ACHN (cell line): ENCODE measurements around the gene KRTAP17-1.
"Not testable (repeated sequence)": the region's sequence is repeated elsewhere in the genome, so short reads cannot be mapped to it uniquely, and the experiment has no call there.

Experiments used
- DNase-seq: peaks from one replicate; pipeline ENCODE4 v3.0.0-alpha.2; 2015
- in situ Hi-C: cut with HindIII; loops from 2 replicates; pipeline ENCODE4 v1.10.0; 2017; ENCODE audit warnings: low sequenced_read_pairs, low pct_ligation_motif_present, low pct_unique_long_range_greater_than_20kb

KRTAP17-1 gene, protein sequence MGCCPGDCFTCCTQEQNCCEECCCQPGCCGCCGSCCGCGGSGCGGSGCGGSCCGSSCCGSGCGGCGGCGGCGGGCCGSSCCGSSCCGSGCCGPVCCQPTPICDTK

DNA sequence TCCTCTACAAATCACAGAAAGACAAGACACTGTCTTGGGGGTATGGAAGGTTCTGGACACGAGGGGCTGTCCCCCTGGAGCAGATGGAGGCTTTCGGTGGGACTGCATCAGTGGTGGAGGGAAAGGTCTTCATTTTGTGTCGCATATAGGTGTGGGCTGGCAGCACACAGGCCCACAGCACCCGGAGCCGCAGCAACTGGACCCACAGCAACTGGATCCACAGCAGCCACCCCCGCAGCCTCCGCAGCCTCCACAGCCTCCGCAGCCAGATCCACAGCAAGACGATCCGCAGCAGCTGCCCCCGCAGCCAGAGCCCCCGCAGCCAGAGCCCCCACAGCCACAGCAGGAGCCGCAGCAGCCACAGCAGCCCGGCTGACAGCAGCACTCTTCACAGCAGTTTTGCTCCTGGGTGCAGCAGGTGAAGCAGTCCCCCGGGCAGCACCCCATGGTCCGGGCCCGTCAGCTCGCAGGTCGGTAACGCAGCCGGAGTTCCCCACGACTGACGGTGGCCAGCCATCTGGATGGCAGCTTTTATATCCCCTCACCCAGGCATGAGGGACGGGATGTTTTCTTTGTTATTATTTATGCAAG, at the start of gene KRTAP17-1:
Gene KRTAP17-1, minus strand, starts transcription at position 507 of the 591 bp plus-strand sequence. Its CDS starts 60 bp downstream, at position 447.
- in situ Hi-C loops: no loop called here
- DNase-seq: no peak

DNA sequence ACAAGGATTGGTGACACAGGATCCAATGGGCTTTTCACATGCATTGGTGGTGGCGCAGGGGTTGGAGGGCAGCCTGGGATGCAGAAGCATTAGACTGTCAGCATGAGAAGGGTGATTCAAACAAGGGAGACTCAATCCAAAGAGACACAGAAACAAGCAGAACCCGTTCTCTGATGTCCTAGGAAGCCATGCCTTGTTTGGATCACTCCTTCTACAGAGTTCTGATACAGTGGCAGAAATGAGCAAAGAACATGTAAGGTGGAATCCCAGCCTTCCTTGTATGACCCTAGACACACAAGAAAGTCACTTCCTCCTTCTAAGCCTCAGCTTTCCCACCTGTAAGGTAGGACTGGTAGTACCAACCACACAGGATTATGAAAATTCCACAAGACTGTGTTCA, 48.4 kb upstream of the KRTAP17-1 start:
- no peak for DNase-seq
- in situ Hi-C loops: no loop called here

DNA sequence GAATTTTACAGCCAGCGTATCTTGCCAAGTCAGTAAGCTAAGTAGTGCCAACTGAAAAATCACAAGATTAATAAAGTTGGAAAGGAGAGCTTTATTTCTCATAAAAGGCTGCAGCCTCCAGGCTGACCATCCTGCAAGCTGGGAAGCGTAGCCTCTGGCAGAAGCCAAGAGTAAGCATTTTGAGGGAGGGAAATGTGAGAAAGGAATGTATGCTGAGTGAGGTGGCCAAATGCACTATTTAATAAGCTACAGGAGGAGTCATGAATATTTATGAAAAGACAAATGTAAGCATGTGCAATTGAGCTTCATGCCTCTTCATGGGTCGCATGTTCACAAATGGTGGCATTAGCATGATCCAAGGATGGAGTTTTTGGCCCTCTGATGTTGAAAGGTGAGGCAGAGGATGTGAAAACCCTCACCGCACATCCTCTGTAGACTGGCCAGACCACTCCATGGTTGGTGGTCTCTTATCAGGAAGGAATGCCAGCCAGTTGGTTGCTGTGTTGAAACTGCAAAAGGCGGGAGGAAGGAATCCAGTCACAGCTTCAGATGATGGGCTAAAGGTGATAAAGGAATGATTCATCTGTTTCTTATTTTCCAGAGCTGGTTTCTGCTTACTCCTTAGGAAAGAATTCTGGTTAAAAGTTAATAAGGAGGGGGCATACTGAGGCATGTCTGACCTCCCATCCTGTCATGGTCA, 44.9 kb upstream of the KRTAP17-1 start:
- in situ Hi-C loops: no loop called here
- DNase-seq: peak; percentile 88

DNA sequence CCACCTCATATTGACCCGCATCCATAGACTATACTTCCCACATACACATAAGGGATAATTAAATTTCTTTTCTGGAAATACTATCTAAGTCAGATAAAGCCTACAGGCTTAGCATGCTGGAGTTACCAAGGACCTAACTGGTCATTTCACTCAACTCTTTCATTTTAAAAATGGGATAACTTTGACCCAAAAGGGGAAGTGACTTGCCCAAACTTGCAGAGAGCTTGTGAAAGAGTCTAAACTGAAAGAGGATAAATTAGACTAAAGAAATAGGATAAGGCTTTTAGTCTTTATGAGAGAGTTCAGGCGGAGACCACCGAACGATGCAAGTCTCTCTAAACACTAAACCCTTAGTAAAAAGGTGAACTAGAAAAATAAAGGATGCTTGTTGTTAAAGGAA, 39.0 kb upstream of the KRTAP17-1 start:
- no peak for DNase-seq
- in situ Hi-C loops: no loop called here

DNA sequence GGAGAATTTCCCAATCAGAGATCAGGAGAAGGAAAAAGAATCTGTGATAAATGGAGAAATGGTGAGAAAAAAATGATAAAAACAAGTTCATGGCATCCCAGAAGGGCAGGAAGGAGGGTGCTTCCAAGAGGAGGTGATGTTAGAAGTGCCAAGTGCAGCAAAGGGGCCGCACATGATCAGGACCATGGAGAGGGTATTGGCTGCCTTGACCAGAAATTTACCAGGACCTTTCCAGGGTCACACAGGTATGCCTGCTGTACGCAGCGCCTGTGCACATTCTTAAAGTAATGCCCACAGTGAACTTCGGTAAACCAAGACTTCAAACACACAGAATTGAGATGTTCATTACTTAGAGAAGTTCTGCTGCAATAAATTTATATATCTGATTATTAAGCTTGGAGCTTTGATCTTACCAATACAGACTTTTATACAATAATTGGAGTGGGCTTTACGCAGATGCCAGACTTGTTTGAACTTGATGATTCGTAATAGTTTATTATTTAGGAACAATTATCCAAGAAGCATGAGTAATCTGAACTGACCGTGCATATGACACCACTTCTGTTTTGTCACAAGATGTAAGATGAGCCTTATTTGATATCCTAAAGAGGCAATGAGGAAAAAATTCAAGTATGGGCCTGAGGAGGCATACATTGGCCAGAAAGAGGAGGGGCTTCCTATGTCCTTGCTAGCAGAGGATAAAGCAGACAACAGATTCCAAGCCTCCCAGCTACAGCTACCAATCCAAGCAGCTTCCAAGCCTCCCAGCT, 37.3 kb upstream of the KRTAP17-1 start:
- in situ Hi-C loops: no loop called here
- no peak for DNase-seq

DNA sequence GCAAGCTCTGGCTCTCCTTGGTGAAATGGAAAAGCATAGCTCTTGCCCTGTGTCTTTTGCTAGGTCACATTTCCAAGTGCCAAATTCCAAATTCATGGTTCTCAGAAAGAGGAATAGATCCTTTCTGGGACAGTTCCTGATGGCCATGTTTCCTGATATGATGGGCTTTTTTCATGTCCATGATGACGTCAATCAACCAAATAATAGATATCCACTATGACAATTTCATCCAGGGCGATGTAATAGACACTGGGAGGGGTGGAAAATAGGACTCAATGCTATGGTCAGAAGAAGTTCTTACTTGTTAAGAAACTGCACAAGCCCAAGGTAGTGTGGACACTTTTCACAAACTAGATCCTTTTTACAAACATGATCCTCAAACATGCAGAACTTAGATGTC, 35.7 kb upstream of the KRTAP17-1 start:
- in situ Hi-C loops: no loop called here
- DNase-seq: no peak

DNA sequence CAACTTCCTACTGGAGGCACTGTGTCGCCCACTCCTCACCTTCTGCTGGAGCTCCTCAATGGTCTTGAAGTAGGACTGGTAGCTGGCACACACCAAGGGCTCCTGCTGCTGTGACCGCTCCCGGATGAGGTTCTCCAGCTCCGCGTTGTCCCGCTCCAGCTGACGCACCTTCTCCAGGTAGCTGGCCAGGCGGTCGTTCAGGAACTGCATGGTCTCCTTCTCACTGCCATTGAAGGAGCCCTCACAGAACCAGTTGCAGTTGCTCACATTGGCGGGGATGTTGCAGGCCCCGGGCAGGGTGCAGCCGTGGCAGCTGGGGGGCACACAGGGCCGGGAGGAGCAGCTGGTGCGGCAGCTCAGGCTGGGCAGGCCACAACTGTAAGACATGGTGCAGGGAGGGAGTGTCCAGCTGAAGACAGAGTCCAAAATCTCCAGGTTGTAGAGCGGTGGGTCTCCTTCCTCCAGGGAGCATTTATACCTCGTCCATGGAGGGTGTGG, 34.9 kb upstream of the KRTAP17-1 start, which contains the start of gene KRT33A:
Gene KRT33A, minus strand, starts transcription at position 448 of the 498 bp plus-strand sequence. Its CDS starts 61 bp downstream, at position 387.
- DNase-seq, in situ Hi-C loops: not testable (repeated sequence)

DNA sequence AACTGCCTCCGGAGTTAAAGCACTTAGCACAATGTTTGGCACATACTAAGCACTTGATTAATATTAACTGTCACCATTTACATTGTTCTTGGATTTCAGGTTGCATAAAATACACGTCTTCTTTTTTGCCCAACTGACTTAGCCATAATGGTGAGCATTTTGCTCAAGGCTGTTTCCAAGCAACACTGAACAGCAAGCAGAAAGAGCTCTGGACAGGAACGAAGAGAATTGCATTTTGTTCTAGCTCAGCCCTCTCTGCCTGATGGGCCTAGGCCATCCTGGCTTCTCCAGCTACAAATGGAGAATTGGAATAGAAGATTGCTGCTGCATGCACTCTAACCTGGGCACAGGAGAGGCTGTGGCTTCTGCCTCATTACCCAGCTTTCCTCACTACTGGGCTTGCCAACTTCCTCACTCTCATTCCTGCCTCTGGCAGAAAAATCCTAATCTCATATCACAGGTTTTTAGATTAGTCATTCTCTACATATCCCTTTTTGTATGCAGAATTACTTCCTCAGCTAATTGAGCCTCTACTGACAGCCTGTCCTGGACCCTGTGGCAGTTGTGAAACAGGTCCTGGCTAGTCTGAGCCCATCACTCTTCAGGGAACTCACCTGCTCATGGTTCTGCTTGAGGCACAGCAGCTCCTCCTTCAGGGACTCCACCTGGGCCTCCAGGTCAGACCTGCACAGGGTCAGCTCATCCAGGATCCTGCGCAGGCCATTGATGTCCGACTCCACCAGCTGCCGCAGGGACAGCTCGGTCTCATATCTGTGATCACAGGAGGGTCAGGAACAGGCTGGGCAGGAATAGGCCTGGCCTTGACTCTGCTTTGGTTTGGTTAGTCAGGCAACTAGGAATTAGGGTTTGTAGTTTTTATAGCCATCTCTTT, 32.6 kb upstream of the KRTAP17-1 start:
- in situ Hi-C loops: no loop called here

DNA sequence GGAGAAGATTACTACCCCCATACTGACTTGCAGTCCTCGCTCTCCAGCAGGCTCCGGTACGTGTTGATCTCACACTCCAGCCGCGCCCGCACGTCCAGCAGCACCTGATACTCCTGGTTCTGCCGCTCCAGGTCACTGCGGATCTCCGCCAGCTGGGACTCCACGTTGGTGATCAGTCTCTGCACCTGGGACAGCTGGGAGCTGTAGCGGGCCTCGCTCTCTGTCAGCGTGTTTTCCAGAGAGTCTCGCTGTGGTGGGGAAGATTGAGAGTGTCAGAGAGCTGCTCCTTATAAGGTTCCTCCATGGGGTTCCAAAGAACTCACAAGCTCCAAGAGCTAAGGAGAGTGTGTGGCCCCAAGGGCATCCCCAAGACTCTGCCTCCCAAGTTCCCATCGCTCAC, 30.9 kb upstream of the KRTAP17-1 start:
- DNase-seq, in situ Hi-C loops: not testable (repeated sequence)

More for the DNA sequence above, 32.6 kb upstream of the KRTAP17-1 start:
- DNase-seq: no peak

DNA sequence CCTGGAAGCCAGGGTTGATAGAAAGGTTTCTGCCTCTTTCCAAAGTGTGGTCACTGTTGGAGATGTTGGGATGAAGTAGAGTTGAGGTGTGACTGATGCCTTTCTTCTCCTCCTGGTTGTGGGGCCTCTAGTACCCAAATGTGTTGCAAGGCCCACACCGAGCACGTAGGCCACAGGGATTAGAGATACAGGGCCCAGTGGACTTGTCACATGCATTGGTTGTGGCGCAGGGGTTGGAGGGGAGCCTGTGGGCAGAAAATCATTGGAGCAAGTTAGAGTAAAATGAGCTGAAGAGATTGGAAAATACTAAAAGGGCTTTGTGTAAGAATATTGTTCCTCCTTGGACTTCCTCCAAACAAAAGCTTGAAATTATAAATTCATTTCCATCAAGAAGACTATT, 30.5 kb upstream of the KRTAP17-1 start:
- no peak for DNase-seq

DNA sequence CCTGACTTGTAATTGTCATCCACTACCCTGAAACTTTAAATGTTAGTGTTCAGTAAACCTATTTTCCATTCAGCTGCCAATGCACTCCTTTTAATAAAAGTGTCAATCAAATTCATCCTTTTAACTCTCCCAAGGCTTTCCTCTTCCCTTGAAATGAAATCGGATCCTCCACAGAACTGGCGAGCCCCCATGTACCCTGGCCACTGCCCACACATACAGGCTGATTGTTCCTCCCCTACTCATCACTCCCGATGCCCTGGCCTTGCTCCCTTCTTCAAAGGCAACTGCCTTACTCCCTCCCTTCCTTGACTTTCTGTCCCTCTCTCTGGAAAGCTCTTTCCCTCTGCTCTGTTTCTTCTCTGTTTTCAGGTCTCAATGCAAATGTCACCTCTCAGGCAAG, 27.5 kb upstream of the KRTAP17-1 start:
- in situ Hi-C loops: no loop called here

More for the DNA sequence above, 30.5 kb upstream of the KRTAP17-1 start:
- in situ Hi-C loops: no loop called here

DNA sequence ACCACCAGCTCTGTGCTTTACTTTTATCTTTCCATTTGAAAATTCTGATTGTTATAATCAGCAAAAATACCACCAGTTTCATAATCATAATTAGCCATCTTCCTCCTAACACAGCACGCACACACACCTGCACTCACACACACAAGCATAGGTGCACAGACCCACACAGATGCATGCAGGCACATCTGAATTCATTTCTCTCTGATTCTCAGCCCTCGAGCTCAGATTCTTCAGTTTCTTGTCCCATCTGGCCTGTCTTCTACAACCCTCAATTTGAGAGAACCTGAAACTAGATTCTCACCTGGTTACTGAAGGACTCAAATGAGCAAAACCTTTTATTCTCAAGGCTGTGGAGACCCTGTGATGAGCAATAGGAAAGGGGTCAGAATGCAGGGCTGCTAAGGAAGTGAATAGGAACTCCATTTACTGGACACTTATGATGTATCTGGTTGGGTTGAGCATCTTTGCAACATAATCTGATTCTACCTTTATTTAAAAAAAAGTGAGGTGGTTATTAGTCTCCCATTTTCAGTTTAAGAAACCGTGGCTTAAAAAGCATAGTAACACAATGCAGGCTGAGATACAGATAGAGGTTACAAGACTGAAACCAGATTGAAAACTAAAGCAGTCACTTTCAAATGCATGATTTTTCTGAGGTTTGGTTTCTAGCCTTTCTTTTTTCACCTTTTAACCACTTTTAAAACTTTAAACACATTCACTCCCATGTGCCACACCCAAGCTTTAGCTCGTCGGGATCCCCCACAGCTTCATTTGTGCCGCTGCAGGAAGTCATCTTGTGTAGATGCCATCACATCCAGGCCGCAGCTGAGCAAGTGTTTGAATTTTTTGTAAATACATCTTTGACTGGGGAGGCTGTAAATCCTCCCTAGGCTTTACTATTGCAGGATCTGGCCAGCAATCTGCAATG, 25.7 kb upstream of the KRTAP17-1 start:
- in situ Hi-C loops: no loop called here
- no peak for DNase-seq

More for the DNA sequence above, 27.5 kb upstream of the KRTAP17-1 start:
- DNase-seq: no peak

DNA sequence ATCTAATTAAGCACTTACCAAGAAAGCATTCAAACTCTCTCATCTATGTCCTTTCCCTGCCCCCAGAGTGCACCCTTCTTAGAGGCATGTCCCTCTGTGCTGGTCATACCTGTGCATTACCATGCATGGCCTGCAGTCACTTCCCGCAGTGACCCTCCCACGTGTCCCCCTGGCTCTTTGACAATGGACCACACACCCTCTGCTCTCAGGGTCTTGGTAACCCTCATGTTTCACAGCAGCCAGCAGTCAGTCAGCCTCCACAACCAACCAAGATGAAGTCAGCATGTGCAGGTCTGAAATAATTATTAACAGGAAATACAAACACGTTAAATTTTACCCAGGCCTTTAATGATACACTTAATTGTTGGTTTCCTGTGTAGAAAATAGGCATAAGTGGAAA, 25.0 kb upstream of the KRTAP17-1 start:
- in situ Hi-C loops: no loop called here
- no peak for DNase-seq

DNA sequence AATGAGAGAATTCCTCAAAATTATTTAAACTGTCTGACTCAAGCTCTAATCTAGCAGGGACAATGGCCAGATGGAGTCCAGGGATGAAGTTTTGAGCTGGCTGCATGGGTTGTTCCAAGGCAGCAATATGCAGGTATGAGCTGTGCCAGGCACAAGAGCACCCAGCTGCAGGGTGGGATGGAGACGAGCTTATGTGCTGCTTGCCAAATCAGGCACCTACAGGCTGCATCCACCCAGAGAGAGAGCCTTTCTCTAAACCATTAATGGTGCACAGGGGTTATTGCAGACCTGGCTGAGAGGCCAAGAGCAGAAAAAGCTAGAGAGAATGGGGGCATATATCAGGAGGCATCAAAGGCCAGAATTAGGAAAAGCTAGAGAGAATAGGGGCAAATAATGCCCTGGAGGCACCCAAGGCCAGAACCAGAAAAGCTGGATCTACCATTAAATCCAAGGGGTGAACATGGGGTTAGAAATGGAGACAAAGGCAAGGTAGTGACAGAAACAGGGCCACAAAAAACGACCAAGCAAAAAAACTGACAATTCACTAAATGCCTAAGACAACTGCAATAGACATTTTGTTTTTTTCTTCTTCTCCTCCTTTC, 24.2 kb upstream of the KRTAP17-1 start:
- in situ Hi-C loops: no loop called here
- no peak for DNase-seq

DNA sequence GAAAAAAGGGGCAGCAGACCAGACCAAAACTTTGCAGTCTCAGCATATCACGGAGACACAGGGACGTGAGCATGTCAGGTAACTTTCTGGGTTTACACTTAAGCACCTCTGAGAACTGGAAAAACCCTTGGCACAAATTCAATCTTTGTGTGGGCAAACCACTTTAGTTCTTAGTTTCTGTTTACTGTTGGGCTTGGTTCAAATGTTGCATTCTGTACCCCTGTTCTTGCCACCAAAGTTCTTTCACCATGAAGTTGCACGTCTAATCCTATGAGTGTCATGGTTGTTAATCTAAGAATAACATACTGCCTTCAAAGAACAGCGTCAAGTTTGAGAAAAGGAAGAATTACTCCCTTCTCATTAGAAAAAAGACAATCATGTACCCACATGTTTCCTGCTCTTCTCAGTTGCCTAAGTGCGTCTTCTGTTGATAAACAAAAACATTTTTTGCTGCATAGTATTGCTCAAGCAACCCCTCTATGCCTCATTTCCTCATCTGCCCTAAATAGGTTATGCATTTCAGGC, 23.5 kb upstream of the KRTAP17-1 start:
- in situ Hi-C loops: no loop called here
- DNase-seq: no peak

DNA sequence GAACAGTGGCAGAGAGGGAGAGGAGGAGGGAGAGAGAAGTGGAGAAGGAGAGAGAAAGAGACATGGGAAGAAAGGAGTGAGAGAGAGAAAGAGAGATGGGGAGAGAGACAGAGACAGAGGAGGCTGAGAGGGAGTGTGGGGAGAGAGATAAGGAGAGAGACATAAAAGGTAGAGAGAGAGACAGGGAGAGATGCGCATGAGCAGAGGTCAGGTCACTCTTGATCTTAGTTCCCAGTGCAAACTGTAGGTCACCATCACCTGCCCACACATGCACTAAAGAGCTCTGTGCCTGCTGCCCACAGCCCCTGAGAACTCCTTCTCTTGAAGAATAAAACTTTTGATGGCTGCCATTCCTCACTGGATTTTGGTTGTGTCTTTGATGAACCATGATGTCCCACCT, 20.2 kb upstream of the KRTAP17-1 start:
- in situ Hi-C loops: no loop called here
- DNase-seq: no peak
